HUDEP-2 (cell line): ENCODE results near the gene TAS2R3.

Experiments used
- DNase-seq, 76 experiments: peaks; one replicate each; lab custom pipeline; 2025; ENCODE audit not compliant: unreplicated experiment in 76 of 76; lab: John Stamatoyannopoulos, UW

Gene TAS2R3

GRCh38 chr7:141776374-141776773, 12.5 kb downstream of the TAS2R3 start, which contains the start of gene TAS2R4:
TSS of gene TAS2R4 (plus strand) at chr7:141776674. CDS start at chr7:141778489, 1,815 bp downstream.
- DNase-seq, result no peak

- DNase-seq, result peak in 22 of 76 experiments; percentile 1 to 55 (median 12)
Measured at GRCh38 chr7:141785706-141786552, 22.0 kb downstream of the TAS2R3 start.

- no peak for DNase-seq
Measured at GRCh38 chr7:141788296-141788695, 24.4 kb downstream of the TAS2R3 start.

- no peak for DNase-seq
Measured at GRCh38 chr7:141789917-141790316, 26.0 kb downstream of the TAS2R3 start, which contains the start of gene TAS2R5. TSS of gene TAS2R5 (plus strand) at chr7:141790217. CDS start at chr7:141790362, 145 bp downstream.

- DNase-seq, result no peak
Measured at GRCh38 chr7:141792526-141792925, 28.6 kb downstream of the TAS2R3 start.
